Right hindlimb (tissue), 1 donor: ENCODE data around the gene CENPV.
"Not testable (repeated sequence)": the region's sequence is repeated elsewhere in the genome, so short reads cannot be mapped to it uniquely, and the experiment has no call there.

Experiments used
- DNase-seq: peaks from one replicate; pipeline ENCODE4 v3.0.0-alpha.2; 2018

The CENPV gene

GRCh38 chr17:16353317-16354174 lies at the start of gene CENPV:
TSS of gene CENPV (minus strand) at chr17:16353469. CDS start at chr17:16353436, 33 bp downstream.
- peak; percentile 54 for DNase-seq

DNA sequence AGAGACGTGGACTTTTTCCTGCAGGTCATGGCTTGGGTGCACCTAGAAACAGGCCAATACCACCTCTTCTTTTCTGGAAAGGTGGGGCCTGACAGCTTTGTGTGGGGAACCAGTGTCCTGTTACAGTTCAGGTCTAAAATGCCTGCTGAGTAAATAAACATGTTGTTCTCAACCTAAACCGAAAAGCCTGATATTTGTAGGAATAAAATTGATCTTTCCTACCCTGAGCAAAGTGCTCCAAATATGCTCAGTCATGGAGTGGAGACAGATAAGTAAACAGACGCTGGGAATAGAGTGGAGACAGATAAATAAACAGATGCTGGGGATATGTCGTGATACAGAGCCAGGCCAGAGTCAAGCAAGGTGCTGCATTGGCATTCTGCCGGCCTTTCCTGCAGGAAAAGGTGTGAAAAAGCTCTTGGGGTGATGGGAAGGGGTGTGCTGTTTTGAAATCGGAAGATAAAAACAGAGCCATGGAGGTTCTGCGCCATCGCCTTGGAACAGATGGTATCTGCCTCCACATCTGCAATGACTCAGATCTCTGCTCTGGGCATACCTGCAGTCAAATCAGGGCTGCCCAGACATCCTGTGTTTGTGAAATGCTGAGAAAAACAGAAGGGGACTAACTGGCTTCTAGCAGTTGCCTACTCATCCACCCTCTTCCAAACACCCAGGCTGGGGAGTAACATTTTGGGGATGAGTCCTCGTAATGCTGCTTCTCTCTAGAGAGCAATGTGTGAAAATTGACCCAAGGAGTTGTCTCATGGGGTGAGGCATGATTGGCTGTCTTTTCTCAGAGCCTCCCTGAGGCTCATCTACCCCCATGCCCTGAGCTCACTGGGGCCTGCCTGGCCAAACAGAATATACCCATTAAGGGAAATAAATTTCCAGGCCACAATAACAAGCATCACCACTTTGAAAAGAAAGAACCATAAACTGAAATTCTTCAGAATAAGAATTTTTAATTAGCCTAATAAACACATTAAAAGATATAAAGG lies 45.3 kb upstream of the CENPV start:
- no peak for DNase-seq

DNA sequence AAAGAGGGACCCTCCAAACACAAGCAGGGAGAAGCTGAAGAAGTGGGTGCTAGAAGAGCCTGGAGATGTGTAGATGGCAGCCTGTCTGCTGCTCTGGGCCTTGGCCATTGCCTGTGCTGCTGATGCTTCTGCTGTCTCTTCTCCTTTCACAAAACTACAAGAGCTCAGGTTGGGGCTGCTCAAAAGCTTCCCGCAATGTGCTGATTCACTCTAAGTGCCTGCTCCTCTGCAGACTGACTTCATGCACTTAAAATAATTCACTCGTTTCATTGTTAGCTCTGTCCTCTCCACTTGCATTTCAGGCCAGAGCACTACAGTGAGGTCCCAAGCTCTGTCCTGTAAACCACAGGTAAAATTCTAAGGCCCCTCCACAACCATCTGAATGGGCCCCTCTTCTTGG lies 43.4 kb upstream of the CENPV start:
- DNase-seq, result not testable (repeated sequence)

DNA sequence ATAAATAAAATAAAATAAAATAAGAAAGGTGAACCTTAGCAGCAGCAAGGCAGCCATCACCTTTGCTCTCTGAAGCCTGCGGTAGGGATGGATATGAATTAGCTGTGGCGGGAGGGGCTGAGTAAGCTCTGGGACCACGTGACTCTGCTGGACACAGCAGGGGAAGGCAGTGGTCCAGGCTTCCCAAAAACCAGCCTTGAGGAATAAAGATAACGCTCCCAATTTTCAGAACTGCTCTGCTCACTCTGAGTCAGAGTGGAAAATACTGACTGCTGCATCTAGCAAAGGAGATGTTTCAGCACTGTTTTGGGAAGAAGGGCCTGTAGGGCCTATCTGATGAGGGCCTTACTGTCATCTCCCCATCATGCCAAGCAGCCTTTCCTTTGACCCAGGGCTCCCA lies 42.6 kb upstream of the CENPV start:
- DNase-seq, result not testable (repeated sequence)

DNA sequence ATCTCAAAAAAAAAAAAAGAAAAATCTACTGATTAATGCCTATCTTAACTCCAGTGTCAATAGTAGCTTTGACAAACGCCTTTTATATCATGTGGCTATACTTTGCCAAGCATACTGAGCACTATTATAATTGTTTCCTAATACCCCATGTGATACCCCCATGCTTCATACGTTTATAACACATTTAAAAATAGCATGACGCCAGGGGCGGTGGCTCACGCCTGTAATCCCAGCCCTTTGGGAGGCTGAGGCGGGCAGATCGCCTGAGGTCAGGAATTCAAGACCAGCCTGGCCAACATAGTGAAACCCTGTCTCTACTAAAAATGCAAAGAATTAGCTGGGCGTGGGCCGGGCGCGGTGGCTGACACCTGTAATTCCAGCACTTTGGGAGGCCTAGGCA lies 39.2 kb upstream of the CENPV start:
- not testable (repeated sequence) for DNase-seq

DNA sequence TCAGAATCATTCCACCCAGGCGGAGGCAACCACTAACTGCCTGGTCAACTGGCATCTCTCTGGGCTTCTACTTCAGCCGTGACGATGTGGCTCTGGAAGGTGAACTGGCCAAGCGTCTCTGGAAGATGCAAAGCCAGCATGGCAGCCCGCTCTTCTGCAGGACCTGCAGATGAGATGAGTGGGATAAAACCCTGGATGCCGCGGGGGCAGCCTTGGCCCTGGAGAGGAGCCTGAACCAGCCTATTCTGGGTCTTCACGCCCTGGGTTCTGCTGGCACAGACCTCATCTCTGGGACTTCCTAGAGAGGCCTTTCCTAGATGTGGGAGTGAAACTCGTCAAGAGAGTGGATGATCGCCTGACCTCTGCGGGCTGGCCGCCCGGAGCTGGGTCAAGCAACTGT lies 38.2 kb upstream of the CENPV start:
- DNase-seq, result no peak

- not testable (repeated sequence) for DNase-seq
These were observed 32.8 kb upstream of the CENPV start for GRCh38 chr17:16386126-16386507.

GRCh38 chr17:16384557-16384956 lies 31.3 kb upstream of the CENPV start:
- no peak for DNase-seq

GRCh38 chr17:16383772-16384287 lies 30.6 kb upstream of the CENPV start:
- no peak for DNase-seq

GRCh38 chr17:16383216-16383615 lies 29.9 kb upstream of the CENPV start:
- DNase-seq, result no peak

- no peak for DNase-seq
These were observed 28.2 kb upstream of the CENPV start for GRCh38 chr17:16381496-16381820.

DNA sequence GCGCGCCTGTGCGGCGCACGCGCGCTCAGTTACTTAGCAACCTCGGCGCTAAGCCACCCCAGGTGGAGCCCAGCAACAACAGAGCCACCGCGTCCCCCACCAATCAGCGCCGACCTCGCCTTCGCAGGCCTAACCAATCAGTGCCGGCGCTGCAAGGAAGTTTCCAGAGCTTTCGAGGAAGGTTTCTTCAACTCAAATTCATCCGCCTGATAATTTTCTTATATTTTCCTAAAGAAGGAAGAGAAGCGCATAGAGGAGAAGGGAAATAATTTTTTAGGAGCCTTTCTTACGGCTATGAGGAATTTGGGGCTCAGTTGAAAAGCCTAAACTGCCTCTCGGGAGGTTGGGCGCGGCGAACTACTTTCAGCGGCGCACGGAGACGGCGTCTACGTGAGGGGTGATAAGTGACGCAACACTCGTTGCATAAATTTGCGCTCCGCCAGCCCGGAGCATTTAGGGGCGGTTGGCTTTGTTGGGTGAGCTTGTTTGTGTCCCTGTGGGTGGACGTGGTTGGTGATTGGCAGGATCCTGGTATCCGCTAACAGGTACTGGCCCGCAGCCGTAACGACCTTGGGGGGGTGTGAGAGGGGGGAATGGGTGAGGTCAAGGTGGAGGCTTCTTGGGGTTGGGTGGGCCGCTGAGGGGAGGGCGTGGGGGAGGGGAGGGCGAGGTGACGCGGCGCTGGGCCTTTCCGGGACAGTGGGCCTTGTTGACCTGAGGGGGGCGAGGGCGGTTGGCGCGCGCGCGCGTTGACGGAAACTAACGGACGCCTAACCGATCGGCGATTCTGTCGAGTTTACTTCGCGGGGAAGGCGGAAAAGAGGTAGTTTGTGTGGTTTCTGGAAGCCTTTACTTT lies 27.6 kb upstream of the CENPV start, which contains the start of gene UBB:
TSS of gene UBB (plus strand) at position 452 of the 856 bp plus-strand sequence. CDS start 817 bp downstream, outside the sequence.
- DNase-seq, result peak; percentile 98

- DNase-seq, result no peak
These were observed 26.4 kb upstream of the CENPV start for GRCh38 chr17:16379654-16380053.

DNA sequence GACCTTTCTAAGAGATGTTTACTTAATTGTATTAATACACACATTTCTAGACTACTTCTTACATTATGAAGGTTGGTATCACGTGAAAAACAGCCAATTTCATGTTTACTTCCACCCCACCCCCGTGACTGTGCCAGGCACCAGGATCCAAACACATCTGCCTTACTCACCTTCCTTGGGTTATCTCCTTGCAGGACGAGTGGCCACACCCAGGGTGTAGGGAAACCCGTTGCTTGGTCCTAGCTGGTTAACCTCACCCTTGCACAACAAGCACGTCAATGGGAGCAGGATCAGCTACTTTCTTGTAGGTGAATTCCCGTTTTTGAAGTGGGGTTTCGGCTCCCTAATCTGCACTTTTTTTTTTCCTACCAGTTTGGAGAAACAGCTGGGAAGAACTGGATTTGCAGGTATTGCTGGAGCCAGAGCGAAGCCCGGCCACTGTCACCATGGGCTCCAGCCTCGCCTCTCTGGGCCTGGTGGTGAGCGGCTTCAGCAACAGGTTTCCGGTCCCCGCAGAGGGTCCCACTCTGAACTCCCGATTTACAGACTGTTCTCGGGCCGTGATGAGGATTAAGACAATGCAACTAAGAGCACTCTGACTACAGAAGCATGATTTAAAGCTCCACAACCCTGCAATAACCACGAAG lies 25.5 kb upstream of the CENPV start:
- DNase-seq, result no peak

- no peak for DNase-seq
These were observed 24.7 kb upstream of the CENPV start for GRCh38 chr17:16377941-16378341.

DNA sequence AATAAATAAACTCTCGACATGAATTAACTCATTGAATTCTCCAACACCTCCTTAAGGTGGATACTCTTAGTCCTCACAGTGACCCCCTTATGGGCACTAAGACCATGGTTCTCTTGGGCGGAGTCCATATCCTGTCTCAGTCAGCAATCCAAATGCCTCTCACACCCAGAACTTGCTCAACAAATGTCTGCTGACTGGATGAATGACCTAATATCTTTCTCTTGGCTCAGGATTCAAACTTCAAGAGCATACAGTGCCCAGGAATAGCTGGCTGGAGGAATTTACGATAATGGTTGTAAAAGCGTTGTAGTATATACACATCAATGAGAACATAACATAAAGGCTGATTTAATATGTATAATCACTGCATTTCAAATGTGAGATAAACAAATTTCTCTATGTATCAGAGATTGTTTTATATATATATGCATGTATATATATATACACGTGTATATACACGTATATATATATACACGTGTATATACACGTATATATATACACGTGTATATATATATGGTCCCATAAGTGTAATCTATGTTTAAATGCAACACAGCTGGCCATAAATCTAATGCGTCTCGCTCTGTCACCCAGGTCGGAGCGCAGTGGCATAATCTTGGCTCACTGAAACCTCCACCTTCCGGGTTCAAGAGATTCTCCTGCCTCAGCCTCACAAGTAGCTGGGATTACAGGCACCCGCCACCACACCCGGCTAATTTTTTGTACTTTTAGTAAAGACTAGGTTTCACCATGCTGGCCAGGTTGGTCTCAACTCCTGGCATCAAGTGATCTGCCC lies 21.1 kb upstream of the CENPV start:
- no peak for DNase-seq

DNA sequence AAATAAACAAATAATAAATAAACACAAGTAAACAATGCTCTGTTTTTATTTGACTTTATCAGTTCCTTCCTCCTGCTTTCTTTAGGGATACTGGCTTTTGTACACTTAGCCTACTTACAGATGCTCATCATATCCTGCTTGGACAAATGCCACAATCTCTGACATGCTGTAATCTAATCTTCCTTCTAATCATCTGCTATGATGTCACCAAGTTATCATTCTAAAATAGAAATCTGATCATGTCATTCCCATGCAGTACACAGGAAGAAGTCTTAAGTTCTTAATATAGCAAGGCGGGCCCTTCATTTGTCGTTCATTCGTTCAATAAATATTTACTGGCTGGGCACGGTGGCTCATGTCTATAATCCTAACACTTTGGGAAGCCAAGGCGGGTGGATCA lies 18.5 kb upstream of the CENPV start:
- no peak for DNase-seq

GRCh38 chr17:16364625-16365024 lies 11.4 kb upstream of the CENPV start:
- DNase-seq, result no peak

DNA sequence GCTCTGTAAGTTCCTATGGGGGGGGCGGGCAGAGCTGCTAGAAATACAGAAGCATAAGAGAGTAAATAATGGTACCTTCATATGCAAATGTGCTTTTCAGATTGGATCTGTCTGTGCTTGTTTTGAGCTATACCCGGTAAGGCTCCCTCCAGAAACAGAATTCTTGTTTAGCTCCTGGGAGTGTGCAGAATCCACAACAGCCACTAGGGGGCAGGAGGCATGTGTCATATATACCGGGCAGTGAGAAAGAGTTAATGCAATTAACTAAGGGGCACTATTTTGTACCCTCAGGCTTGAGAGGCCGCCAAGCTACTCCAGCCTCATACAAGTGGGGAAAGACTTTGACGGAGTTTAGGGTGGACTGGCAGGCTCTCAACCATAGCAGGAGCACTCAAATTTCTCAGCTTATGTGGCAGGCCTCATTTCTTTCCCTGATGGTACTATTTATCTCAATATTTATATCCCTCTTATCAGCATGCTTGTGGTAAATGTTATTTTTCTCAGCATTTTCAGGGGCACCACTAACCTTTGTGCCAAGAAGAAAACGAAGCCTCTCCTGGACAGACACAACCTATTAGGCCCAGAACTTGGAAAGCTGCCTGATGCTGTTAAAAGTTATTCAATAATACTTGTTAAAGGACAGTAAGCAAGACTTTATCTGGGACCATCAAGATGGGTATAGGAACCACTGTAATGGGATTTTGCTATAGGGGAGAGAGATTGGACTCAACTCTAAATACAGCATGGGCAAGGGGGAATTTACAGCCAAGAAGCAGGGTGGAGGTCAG lies 10.7 kb upstream of the CENPV start:
- peak; percentile 70 for DNase-seq

GRCh38 chr17:16361874-16362273 lies 8.6 kb upstream of the CENPV start:
- no peak for DNase-seq
